Measurements from ENCODE around the gene RAB11FIP4. TPM values are rescaled to one million over a fixed set of nuclear protein-coding genes. Genes with fewer than 3 reads are reported as not detected.

The RAB11FIP4 gene
- total and polyA plus RNA-seq, 2 of the 13 experiments (the other 11 are each of a cell fraction or from before 2014, with no cell fraction given): 28.0 to 89.3 TPM

GRCh38 chr17:31544186-31544585, 152.7 kb downstream of the RAB11FIP4 start (continued):
- TF ChIP-seq SNAPC4 (CRISPR knock-in tag; IDR thresholded peaks at IDR 0.05): no peak
- TF ChIP-seq ZNF704 (CRISPR knock-in tag; IDR thresholded peaks at IDR 0.05; ENCODE audit: borderline replicate concordance): no peak

- Histone ChIP-seq H2AFZ (ENCODE audit: low read length) (no peak overlapping the region), H3K9me3 (ENCODE audit: low read length) (no peaks in the 10 kb centered on the region), H3K4me2 (ENCODE audit: low read depth, low read length) (no peak overlapping the region), H3K36me3 (replicated peaks in 1 of 2; ENCODE audit: control insufficient read depth in 1 of 2, insufficient read depth in 2 of 2, low read length in 2 of 2) (no peaks in the 10 kb centered on the region), H3K4me1 (ENCODE audit: insufficient read depth, low read length) (peaks cover 40% of the 10 kb centered on the region), H3K27ac (ENCODE audit: extremely low read length, insufficient read depth, low read length) (no peak overlapping the region), H3K79me2 (ENCODE audit: insufficient read depth, low read length) (no peaks in the 10 kb centered on the region), H4K20me1 (ENCODE audit: insufficient read depth, low read length) (no peaks in the 10 kb centered on the region), H3K4me3 (replicated peaks in 1 of 3; ENCODE audit: insufficient read depth in 1 of 3, low read depth in 2 of 3, low read length in 3 of 3) (no peak overlapping the region), H3K27me3 (ENCODE audit: control insufficient read depth in 1 of 2, insufficient read depth in 2 of 2, low read length in 2 of 2) (no peaks in the 10 kb centered on the region), H3K9ac (ENCODE audit: insufficient read depth, low read depth, low read length) (no peak overlapping the region)
- intact Hi-C loops (cut with micrococcal nuclease; ENCODE audit: unreplicated experiment): no loop called here
- no TSS peak for BruUV-seq (replicated peaks)
- WGBS (ENCODE audit: low lambda C conversion rate): 50% methylated on average over 4 of the region's 4 CpGs
- ChIA-PET CTCF (ENCODE audit: low intra/inter-chr PET ratio, low total read pairs) (no interaction called here), POLR2A (no interaction called here)
- TF ChIP-seq HNF4G (IDR thresholded peaks at IDR 0.05; ENCODE audit: borderline replicate concordance, low read depth, low read length) (peak; percentile 30; the same call in 1 of the 2 replicates), HNF4G (CRISPR knock-in tag; IDR thresholded peaks at IDR 0.05; ENCODE audit: borderline replicate concordance, low read depth) (no peak), HNF4A (CRISPR knock-in tag; IDR thresholded peaks at IDR 0.05) (peak; percentile 53), CREB1 (IDR thresholded peaks at IDR 0.05) (0 out of 2 replicates have a peak, but pooled peaks have one; percentile 12), CREB1 (CRISPR knock-in tag; IDR thresholded peaks at IDR 0.05) (no peak), CEBPB (IDR thresholded peaks at IDR 0.05; ENCODE audit: borderline replicate concordance, low read depth, low read length) (no peak), SALL1 (CRISPR knock-in tag; IDR thresholded peaks at IDR 0.05) (0 out of 2 replicates have a peak, but pooled peaks have one; percentile 3)
- in situ Hi-C loops (cut with HindIII; ENCODE audit: extremely low pct_ligation_motif_present, low pct_unique_long_range_greater_than_20kb): no loop called here
- ATAC-seq (no peak), FAIRE-seq (no peak), DNase-seq (ENCODE audit: low spot score) (no peak)
These were observed 155.2 kb downstream of the RAB11FIP4 start for GRCh38 chr17:31546650-31547049.

All from HepG2 (cell line).